GM10266 (cell line): ENCODE measurements around the gene CCL3.
"Not testable (repeated sequence)": the region's sequence is repeated elsewhere in the genome, so short reads cannot be mapped to it uniquely, and the experiment has no call there.

Experiments used
- DNase-seq: peaks from one replicate; pipeline ENCODE4 v3.0.0; 2012; ENCODE audit errors: extremely low spot score
- CTCF ChIP-seq: IDR thresholded peaks from 2 replicates; pipeline ENCODE4 v1.5.1; 2012; ENCODE audit warnings: mild to moderate bottlenecking, low read depth; ENCODE audit not compliant: control insufficient read depth, insufficient read depth; ENCODE audit errors: missing control alignments

CCL3 gene

GRCh38 chr17:36124879-36125824, 35.2 kb upstream of the CCL3 start:
- DNase-seq, result no peak
- no peak for TF ChIP-seq CTCF

- no peak for TF ChIP-seq CTCF
- no peak for DNase-seq
These were observed 33.5 kb upstream of the CCL3 start for GRCh38 chr17:36123431-36123830.

- DNase-seq, result not testable (repeated sequence)
These were observed 31.2 kb upstream of the CCL3 start for GRCh38 chr17:36121099-36121498.

- TF ChIP-seq CTCF, result no peak
- no peak for DNase-seq
These were observed 30.3 kb upstream of the CCL3 start for GRCh38 chr17:36120221-36120620.

GRCh38 chr17:36118477-36119353, 28.8 kb upstream of the CCL3 start:
- TF ChIP-seq CTCF, result no peak
- DNase-seq, result no peak

- DNase-seq, result no peak
- TF ChIP-seq CTCF, result no peak
These were observed 27.8 kb upstream of the CCL3 start for GRCh38 chr17:36117505-36118382.

GRCh38 chr17:36115649-36115977, 25.7 kb upstream of the CCL3 start:
- DNase-seq, result not testable (repeated sequence)

- DNase-seq, result not testable (repeated sequence)
These were observed 25.2 kb upstream of the CCL3 start for GRCh38 chr17:36114971-36115648.

- not testable (repeated sequence) for DNase-seq
These were observed 23.2 kb upstream of the CCL3 start for GRCh38 chr17:36113131-36113530.
